22Rv1 (cell line): ENCODE results near the gene SLC6A13.

ENCODE experiments used
- H3K27ac ChIP-seq: fragments of 450-650 bp; 2 replicates; pipeline ENCODE4 v1.5.1; 2017
- CTCF ChIP-seq: fragments of 450-650 bp; IDR thresholded peaks from 2 replicates; pipeline ENCODE4 v1.5.1; 2017; ENCODE audit warnings: mild to moderate bottlenecking
- ZFX ChIP-seq: fragments of 450-650 bp; IDR thresholded peaks from 2 replicates; pipeline ENCODE4 v1.6.1; 2017; ENCODE audit warnings: antibody characterized with exemption, borderline replicate concordance

Gene SLC6A13

GRCh38 chr12:226401-226800, 36.2 kb downstream of the SLC6A13 start:
- TF ChIP-seq CTCF: no peak
- no peak for TF ChIP-seq ZFX
- H3K27ac ChIP-seq: no peak overlapping the region

GRCh38 chr12:225012-225411, 37.6 kb downstream of the SLC6A13 start:
- TF ChIP-seq CTCF (no peak), ZFX (no peak)
- no peak overlapping the region for H3K27ac ChIP-seq

GRCh38 chr12:224330-224729, 38.3 kb downstream of the SLC6A13 start:
- H3K27ac ChIP-seq: no peak overlapping the region
- no peak for TF ChIP-seq ZFX
- TF ChIP-seq CTCF: no peak

- H3K27ac ChIP-seq: no peak overlapping the region
- TF ChIP-seq ZFX: no peak
- TF ChIP-seq CTCF: no peak
These were observed 38.8 kb downstream of the SLC6A13 start for GRCh38 chr12:223841-224240.

GRCh38 chr12:221736-222135, 40.9 kb downstream of the SLC6A13 start:
- no peak for TF ChIP-seq ZFX
- no peak for TF ChIP-seq CTCF
- no peak overlapping the region for H3K27ac ChIP-seq

GRCh38 chr12:220946-221550, 41.6 kb downstream of the SLC6A13 start:
- no peak overlapping the region for H3K27ac ChIP-seq
- TF ChIP-seq CTCF (no peak), ZFX (no peak)

- no peak overlapping the region for H3K27ac ChIP-seq
- TF ChIP-seq CTCF (no peak), ZFX (no peak)
These were observed 42.1 kb downstream of the SLC6A13 start for GRCh38 chr12:220491-220890.
